Measurements from ENCODE around the gene TGM1. TPM values are rescaled to one million over a fixed set of nuclear protein-coding genes. Genes with fewer than 3 reads are reported as not detected.

TGM1 gene
- total RNA-seq = 1,000 to 10,000 TPM in 2 of 4 donors, 100 to 1,000 TPM in 2; 566 to 1,879 (median 1,037) TPM

DNA sequence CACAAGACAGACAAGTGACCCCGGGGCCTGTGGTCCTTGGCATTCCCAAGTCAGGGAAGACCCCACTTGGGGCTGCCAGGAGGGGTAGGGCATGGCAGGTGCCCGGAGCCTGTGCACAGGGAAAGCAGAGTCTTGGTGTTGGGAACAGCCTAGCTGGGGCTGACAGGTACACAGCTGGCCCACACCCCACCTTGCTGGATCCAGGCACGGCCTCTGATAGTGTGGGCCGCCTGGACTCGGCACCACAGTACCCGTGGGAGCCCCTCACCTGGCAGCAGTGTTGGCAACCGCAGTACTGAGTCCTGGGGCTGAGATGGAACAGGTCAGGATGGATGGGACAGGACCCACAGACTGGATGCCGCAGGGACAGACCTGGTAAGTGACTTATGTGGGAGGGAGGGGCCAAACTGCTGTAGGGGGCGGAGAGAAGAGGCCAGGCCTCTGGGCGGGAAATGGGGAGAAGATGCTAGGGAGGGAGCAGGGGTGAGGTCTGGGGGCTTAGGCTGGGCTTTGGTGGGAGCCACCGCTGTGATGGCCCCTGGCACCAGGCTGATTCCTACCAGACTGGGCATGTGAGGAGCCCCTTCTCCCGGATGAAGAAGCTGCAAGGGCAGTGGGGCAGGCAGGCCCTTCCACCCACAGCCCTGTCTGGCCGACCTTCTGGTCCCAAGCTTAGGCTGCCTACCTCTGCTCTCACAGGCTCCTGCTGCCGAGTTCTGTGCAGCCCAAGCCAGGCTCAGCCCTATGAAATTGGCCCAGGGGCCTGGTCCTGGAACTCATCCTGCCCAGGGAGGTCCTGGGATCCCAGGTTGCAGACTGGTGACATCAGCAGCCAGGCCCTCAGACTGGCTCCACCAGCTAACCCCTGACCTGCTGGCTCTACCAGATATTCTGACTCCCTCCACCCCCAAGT lies at the start of gene TGM1:
TSS of gene TGM1 (minus strand) at position 357 of the 913 bp plus-strand sequence. CDS start 825 bp downstream, outside the sequence.
- 43 to 57% methylated on average over 6 to 12 of the region's 14 CpGs for WGBS, 2 donors
- TF ChIP-seq POLR2A (IDR thresholded peaks at IDR 0.05) = peak in 2 of 4 donors; percentile 33 to 48
- TF ChIP-seq, protein P1, sequence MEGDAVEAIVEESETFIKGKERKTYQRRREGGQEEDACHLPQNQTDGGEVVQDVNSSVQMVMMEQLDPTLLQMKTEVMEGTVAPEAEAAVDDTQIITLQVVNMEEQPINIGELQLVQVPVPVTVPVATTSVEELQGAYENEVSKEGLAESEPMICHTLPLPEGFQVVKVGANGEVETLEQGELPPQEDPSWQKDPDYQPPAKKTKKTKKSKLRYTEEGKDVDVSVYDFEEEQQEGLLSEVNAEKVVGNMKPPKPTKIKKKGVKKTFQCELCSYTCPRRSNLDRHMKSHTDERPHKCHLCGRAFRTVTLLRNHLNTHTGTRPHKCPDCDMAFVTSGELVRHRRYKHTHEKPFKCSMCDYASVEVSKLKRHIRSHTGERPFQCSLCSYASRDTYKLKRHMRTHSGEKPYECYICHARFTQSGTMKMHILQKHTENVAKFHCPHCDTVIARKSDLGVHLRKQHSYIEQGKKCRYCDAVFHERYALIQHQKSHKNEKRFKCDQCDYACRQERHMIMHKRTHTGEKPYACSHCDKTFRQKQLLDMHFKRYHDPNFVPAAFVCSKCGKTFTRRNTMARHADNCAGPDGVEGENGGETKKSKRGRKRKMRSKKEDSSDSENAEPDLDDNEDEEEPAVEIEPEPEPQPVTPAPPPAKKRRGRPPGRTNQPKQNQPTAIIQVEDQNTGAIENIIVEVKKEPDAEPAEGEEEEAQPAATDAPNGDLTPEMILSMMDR (IDR thresholded peaks at IDR 0.05) = no peak
- Histone ChIP-seq H3K36me3 (peaks cover 17 to 74% (median 20%) of the 10 kb centered on the region in 3 donors), H3K4me1 (peaks cover 17 to 93% (median 42%) of the 10 kb centered on the region in 3 donors), H3K9me3 (no peaks in the 10 kb centered on the region), H3K4me3 (peak within 1 kb of the TSS; percentile 36 to 57 (median 48)), H3K27me3 (no peaks in the 10 kb centered on the region), H3K27ac (peak within 1 kb of the TSS; percentile 81 to 89 (median 87))
- intact Hi-C loops (cut with DNase I) = no loop called here
- no peak for DNase-seq

DNA sequence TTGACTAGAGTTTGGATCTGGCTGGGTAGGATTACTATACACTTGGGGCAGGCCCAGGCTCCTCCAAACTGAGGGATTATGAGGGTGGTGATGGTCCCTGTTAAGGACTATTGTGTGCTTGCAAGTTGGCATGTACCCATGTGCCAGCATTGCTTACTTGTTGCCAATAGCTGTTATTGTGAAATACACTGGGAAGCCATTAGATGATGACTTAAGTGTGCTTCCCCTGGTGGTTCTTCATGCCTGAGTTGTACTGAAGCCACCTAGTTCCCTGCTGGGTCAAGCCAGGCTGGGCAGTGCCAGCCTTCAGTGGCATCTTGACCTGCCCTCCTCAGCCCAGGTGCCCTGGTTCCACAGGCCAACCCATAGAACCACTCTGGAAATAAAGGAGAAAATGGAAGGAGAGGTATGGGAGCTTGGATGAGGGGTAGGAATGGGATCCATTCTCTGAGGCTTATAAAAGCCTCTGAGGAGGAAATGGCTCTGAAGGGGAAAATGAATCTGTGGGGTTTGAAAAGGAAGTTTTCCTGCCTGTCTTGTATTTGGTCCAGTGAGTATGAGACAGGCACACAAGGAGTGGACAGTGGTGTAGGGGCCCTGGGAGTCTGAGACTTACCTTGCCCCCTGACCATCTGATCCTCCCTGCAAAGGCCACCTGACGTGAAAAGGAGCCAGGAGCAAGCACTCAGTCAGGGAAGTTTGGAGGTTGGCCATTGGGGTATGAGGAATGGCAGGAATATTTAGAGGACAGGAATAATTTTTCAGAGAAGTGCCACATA lies 49.0 kb upstream of the TGM1 start:
- WGBS, 2 donors = 50 to 78% methylated on average over 1 of the region's 1 CpG
- intact Hi-C loops (cut with DNase I) = no loop called here
- Histone ChIP-seq H3K4me1 (peaks cover 81 to 97% (median 86%) of the 10 kb centered on the region in 3 donors), H3K27me3 (peaks cover 0 to 10% (median 0%) of the 10 kb centered on the region in 4 donors), H3K9me3 (no peaks in the 10 kb centered on the region), H3K36me3 (peaks cover 0 to 10% (median 0%) of the 10 kb centered on the region in 3 donors), H3K4me3 (peak overlapping the region; percentile 46 to 84 (median 62)), H3K27ac (peak overlapping the region; percentile 92 to 97 (median 95))
- TF ChIP-seq, protein P1 (IDR thresholded peaks at IDR 0.05) = peak in 2 of 6 experiments; percentile 8 to 29
- no peak for TF ChIP-seq POLR2A (IDR thresholded peaks at IDR 0.05)
- DNase-seq = no peak

DNA sequence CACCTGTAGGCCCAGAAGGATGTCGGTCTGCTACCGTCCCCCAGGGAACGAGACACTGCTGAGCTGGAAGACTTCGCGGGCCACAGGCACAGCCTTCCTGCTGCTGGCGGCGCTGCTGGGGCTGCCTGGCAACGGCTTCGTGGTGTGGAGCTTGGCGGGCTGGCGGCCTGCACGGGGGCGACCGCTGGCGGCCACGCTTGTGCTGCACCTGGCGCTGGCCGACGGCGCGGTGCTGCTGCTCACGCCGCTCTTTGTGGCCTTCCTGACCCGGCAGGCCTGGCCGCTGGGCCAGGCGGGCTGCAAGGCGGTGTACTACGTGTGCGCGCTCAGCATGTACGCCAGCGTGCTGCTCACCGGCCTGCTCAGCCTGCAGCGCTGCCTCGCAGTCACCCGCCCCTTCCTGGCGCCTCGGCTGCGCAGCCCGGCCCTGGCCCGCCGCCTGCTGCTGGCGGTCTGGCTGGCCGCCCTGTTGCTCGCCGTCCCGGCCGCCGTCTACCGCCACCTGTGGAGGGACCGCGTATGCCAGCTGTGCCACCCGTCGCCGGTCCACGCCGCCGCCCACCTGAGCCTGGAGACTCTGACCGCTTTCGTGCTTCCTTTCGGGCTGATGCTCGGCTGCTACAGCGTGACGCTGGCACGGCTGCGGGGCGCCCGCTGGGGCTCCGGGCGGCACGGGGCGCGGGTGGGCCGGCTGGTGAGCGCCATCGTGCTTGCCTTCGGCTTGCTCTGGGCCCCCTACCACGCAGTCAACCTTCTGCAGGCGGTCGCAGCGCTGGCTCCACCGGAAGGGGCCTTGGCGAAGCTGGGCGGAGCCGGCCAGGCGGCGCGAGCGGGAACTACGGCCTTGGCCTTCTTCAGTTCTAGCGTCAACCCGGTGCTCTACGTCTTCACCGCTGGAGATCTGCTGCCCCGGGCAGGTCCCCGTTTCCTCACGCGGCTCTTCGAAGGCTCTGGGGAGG lies 47.9 kb upstream of the TGM1 start, which contains the start of gene LTB4R:
TSS of gene LTB4R (plus strand) at position 857 of the 959 bp plus-strand sequence. CDS start 4,150 bp downstream, outside the sequence.
- Histone ChIP-seq H3K36me3 (peaks cover 0 to 21% (median 5%) of the 10 kb centered on the region in 3 donors), H3K4me3 (peak within 1 kb of the TSS; percentile 46 to 84 (median 62)), H3K4me1 (peaks cover 71 to 86% (median 75%) of the 10 kb centered on the region in 3 donors), H3K9me3 (no peaks in the 10 kb centered on the region), H3K27me3 (no peaks in the 10 kb centered on the region), H3K27ac (peak within 1 kb of the TSS; percentile 92 to 97 (median 95))
- 0% methylated on average over 20 of the region's 99 CpGs; no CpG with 5 or more reads in 1 of the 2 donors for whole genome bisulfite sequencing, 2 donors
- no peak for DNase-seq
- TF ChIP-seq, protein P1 (IDR thresholded peaks at IDR 0.05) = peak in 5 of 6 experiments; percentile 2 to 57 (median 34)
- peak in 1 of 4 donors; percentile 54 for TF ChIP-seq POLR2A (IDR thresholded peaks at IDR 0.05)
- intact Hi-C loops (cut with DNase I) = no loop called here

GRCh38 chr14:24310265-24310645 lies 47.3 kb upstream of the TGM1 start:
- Histone ChIP-seq H3K4me3 (peak overlapping the region; percentile 46 to 84 (median 62)), H3K27me3 (no peaks in the 10 kb centered on the region), H3K36me3 (peaks cover 0 to 28% (median 12%) of the 10 kb centered on the region in 3 donors), H3K27ac (peak overlapping the region; percentile 92 to 97 (median 95)), H3K9me3 (no peaks in the 10 kb centered on the region), H3K4me1 (peaks cover 66 to 79% (median 68%) of the 10 kb centered on the region in 3 donors)
- WGBS, 2 donors = 3 to 30% methylated on average over 2 to 3 of the region's 5 CpGs
- no peak for DNase-seq
- intact Hi-C loops (cut with DNase I) = no loop called here
- TF ChIP-seq, protein P1 (IDR thresholded peaks at IDR 0.05) = no peak
- no peak for TF ChIP-seq POLR2A (IDR thresholded peaks at IDR 0.05)
